Type B pancreatic cell (in vitro differentiated cells): ENCODE measurements around the gene CGNL1. TPM values are rescaled to one million over a fixed set of nuclear protein-coding genes. Genes with fewer than 3 reads are reported as not detected.
A peak's percentile ranks its signal among the peaks of the same experiment; 100 is the strongest.

Experiments used
- DNase-seq: peaks from one replicate; pipeline ENCODE4 v3.0.0; 2021; ENCODE audit warnings: mixed read lengths; ENCODE audit not compliant: unreplicated experiment; ENCODE audit errors: extremely low spot score
- H3K27ac Mint-ChIP-seq: 2 replicates; pipeline ENCODE4 v1.8.0; 2021; ENCODE audit warnings: mild to moderate bottlenecking, mixed read lengths
- H3K27me3 Mint-ChIP-seq: 2 replicates; pipeline ENCODE4 v1.8.0; 2021; ENCODE audit warnings: mixed read lengths
- H3K36me3 Mint-ChIP-seq: 2 replicates; pipeline ENCODE4 v1.8.0; 2021; ENCODE audit warnings: mixed read lengths
- H3K4me1 Mint-ChIP-seq: one replicate; pipeline ENCODE4 v1.8.0; 2021; ENCODE audit warnings: mixed read lengths; ENCODE audit not compliant: unreplicated experiment
- H3K4me3 Mint-ChIP-seq: 2 replicates; pipeline ENCODE4 v1.8.0; 2021; ENCODE audit warnings: mild to moderate bottlenecking, mixed read lengths
- H3K9me3 Mint-ChIP-seq: 2 replicates; pipeline ENCODE4 v1.8.0; 2021; ENCODE audit warnings: mixed read lengths
- total RNA-seq: library from RNA; stranded (reverse); gene quantifications from 2 replicates; pipeline ENCODE4 v1.2.1, GENCODE V29; 2021; ENCODE audit warnings: low replicate concordance
- TF ChIP-seq, protein P1 (sequence below): fragments of 200-600 bp; sonication (generic); conservative IDR thresholded peaks from 2 replicates; pipeline ENCODE4 v1.5.0; 2021; ENCODE audit warnings: antibody characterized with exemption, mild to moderate bottlenecking

Gene CGNL1
- total RNA-seq, 1 donor from 2014 or later, result 11.8 TPM

DNA sequence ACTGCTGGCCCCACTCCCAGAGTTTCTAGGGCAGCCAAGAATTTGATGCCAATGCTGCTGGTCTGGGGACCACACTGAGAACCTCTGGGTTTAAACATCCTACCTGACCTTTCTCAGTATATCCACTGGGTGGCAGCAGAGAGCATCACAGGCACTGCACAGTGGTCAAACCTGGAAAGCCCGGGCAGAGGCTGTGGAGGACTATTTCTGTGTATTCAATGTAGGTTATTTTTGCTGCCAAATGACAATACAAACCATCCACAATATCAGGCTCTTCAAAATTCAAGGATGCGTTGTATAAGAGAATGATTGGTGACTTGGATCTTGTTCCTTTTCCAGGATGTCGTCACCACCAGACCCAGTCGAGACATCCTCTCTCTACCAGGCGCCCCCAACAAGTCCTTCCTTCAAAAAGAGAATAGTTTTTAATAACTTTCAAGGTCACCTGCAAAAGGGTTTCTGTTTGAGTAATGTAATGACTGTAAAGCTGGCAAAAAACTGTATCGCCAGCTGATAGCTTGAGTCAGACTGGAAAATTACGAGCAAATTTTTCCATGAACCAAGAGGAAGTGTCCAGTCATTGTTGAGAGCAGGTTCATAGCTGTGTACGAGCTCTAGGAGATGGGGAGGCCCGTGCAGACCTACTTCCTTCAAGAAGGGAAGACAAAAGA lies 184.9 kb downstream of the CGNL1 start:
- H3K4me1 Mint-ChIP-seq, result peaks cover 5% of the 10 kb centered on the region
- H3K4me3 Mint-ChIP-seq, result no peak overlapping the region
- H3K9me3 Mint-ChIP-seq, result no peaks in the 10 kb centered on the region
- H3K36me3 Mint-ChIP-seq, result no peaks in the 10 kb centered on the region
- no peaks in the 10 kb centered on the region for H3K27me3 Mint-ChIP-seq
- DNase-seq, result no peak
- TF ChIP-seq, protein P1, sequence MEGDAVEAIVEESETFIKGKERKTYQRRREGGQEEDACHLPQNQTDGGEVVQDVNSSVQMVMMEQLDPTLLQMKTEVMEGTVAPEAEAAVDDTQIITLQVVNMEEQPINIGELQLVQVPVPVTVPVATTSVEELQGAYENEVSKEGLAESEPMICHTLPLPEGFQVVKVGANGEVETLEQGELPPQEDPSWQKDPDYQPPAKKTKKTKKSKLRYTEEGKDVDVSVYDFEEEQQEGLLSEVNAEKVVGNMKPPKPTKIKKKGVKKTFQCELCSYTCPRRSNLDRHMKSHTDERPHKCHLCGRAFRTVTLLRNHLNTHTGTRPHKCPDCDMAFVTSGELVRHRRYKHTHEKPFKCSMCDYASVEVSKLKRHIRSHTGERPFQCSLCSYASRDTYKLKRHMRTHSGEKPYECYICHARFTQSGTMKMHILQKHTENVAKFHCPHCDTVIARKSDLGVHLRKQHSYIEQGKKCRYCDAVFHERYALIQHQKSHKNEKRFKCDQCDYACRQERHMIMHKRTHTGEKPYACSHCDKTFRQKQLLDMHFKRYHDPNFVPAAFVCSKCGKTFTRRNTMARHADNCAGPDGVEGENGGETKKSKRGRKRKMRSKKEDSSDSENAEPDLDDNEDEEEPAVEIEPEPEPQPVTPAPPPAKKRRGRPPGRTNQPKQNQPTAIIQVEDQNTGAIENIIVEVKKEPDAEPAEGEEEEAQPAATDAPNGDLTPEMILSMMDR, result peak; percentile 92
- peak overlapping the region; percentile 43 for H3K27ac Mint-ChIP-seq

DNA sequence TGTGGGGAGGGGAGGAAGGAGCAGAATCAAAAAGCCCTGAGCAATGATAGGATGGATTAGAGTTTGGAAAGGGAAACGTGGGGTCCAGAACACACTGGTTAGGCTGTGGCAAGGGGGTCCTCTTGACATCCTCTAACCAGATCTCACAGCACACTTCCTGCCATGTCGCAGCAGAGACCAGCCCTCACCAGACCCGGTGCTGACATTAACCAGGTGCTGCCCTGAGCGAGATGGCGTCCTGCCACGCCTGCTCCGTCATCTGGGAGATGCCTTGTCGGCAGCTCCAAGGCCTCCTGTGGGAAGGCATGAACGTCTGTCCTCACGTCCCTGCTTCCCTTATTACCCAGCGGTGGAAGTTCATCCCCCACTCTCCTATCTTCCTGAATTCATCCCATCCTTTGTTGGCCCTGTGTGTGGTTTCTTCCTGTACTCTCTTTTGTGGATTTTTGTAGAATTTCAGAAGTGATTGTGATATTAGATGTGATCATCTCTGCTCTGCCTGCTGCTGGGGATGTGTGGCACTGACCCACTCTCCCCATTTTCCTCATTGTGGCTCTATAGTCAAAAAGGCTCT lies 186.0 kb downstream of the CGNL1 start:
- no peak overlapping the region for H3K4me3 Mint-ChIP-seq
- no peak overlapping the region for H3K27ac Mint-ChIP-seq
- TF ChIP-seq, protein P1, result no peak
- no peak for DNase-seq
- H3K9me3 Mint-ChIP-seq, result no peaks in the 10 kb centered on the region
- H3K4me1 Mint-ChIP-seq, result peaks cover 5% of the 10 kb centered on the region
- no peaks in the 10 kb centered on the region for H3K27me3 Mint-ChIP-seq
- H3K36me3 Mint-ChIP-seq, result no peaks in the 10 kb centered on the region

DNA sequence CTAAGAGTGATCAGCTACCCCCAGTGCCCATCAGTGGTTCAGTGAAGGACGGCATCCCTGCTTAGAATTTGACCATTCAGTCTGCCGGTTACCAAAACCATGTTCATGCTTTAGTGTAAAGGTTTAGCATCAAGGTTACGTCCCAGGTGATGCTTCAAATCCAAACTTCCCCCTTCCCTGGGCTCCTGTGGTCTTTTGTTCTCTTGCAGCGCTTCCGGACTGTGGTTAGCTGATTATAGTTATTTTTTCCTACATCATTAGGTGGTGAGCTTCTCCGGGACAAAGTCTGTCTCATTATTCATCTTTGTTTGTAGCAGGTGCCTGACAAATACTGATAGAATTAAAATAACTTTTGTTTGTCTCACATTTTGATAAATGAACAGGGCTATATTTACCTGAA lies 187.1 kb downstream of the CGNL1 start:
- DNase-seq, result no peak
- TF ChIP-seq, protein P1, result no peak

DNA sequence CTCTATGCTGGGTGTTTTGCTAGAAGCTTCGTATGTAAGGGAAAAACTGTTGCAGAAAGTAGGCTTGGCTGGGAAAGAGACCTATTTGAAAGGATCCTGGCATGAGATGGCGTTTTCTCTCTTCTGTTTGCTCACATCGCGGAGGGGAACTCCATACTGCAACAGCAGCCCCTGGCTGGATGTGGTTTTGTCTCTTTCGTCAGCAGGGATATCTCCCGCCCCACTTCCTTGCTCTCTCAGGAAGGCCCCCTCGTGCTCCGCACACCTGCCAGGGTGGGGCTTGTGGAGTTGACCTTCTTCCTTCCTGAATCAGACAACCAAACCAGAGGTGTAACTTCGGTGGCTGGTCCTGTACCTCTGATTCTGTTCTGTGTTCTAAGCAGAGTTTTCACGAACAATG lies 189.0 kb downstream of the CGNL1 start:
- H3K27ac Mint-ChIP-seq, result no peak overlapping the region
- no peak overlapping the region for H3K4me3 Mint-ChIP-seq
- TF ChIP-seq, protein P1, result no peak
- H3K27me3 Mint-ChIP-seq, result no peaks in the 10 kb centered on the region
- no peaks in the 10 kb centered on the region for H3K36me3 Mint-ChIP-seq
- DNase-seq, result no peak
- no peaks in the 10 kb centered on the region for H3K9me3 Mint-ChIP-seq
- H3K4me1 Mint-ChIP-seq, result peaks cover 5% of the 10 kb centered on the region

More for the DNA sequence above, 187.1 kb downstream of the CGNL1 start:
- peaks cover 5% of the 10 kb centered on the region for H3K4me1 Mint-ChIP-seq
- H3K27ac Mint-ChIP-seq, result no peak overlapping the region
- no peaks in the 10 kb centered on the region for H3K27me3 Mint-ChIP-seq
- H3K36me3 Mint-ChIP-seq, result no peaks in the 10 kb centered on the region
- no peak overlapping the region for H3K4me3 Mint-ChIP-seq
- no peaks in the 10 kb centered on the region for H3K9me3 Mint-ChIP-seq

DNA sequence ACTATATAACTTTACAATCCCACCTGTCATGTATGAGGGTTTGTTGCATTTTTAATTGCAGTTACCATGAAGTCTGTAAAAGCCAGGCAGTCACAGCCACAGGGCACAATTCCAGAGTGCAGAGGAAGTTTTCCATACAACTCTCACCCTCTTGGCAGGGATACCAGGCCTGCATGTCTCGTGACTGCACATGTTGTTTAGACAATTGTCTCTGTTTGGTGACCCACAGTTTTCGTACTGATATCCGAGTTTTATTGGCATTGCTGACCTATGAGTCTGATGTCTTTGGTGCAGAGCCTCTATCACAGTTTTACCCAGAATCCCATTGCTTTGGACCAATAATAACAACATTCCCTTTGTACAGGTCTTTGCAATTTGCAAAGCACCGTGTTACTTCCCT lies 190.5 kb downstream of the CGNL1 start:
- no peaks in the 10 kb centered on the region for H3K9me3 Mint-ChIP-seq
- no peaks in the 10 kb centered on the region for H3K4me1 Mint-ChIP-seq
- H3K4me3 Mint-ChIP-seq, result no peak overlapping the region
- no peak for DNase-seq
- H3K36me3 Mint-ChIP-seq, result no peaks in the 10 kb centered on the region
- TF ChIP-seq, protein P1, result no peak
- H3K27me3 Mint-ChIP-seq, result no peaks in the 10 kb centered on the region
- no peak overlapping the region for H3K27ac Mint-ChIP-seq
